HG03571 (cell line): Measurements from ENCODE around the gene SRCAP.
"Not testable (repeated sequence)": the region's sequence is repeated elsewhere in the genome, so short reads cannot be mapped to it uniquely, and the experiment has no call there.

Source experiments
- ATAC-seq: cut with Tn5 transposase; IDR thresholded peaks from one replicate; pipeline ENCODE4 v1.9.1; 2021; ENCODE audit not compliant: unreplicated experiment

SRCAP gene

GRCh38 chr16:30663820-30664219 lies 35.2 kb upstream of the SRCAP start:
- no peak for ATAC-seq

GRCh38 chr16:30664616-30665109 lies 34.3 kb upstream of the SRCAP start:
- no peak for ATAC-seq

DNA sequence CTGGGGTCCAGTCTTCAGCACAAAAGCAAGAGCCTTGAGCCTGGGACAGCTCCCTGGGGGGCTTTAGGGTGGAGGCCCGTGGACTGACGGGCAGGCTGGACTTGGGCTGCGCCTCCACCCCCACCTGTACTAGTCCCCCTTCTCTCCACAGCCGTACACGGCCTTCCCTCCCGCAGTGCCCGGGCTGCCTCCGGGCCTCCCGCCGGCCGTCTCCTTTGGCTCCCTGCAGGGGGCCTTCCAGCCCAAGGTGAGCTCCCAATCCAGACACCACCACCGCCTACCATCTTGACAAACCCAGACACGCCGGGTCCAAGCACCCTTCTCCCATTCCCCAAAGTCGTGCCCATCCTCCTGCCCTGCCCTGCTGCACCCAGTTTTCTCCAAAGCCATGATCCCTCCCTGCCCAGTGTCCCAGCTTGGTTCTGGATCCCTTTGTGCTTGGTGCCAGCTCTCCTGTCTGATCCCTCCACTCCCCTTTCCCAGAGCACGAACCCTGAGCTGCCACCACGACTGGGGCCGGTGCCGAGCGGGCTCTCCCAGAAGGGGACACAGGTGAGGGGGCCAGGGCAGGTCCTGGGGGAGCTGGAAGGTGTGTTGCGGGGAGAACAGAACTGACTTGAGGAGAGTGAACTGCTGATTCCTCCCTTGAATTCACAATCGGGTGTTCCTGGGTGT lies 33.7 kb upstream of the SRCAP start:
- ATAC-seq, result no peak

DNA sequence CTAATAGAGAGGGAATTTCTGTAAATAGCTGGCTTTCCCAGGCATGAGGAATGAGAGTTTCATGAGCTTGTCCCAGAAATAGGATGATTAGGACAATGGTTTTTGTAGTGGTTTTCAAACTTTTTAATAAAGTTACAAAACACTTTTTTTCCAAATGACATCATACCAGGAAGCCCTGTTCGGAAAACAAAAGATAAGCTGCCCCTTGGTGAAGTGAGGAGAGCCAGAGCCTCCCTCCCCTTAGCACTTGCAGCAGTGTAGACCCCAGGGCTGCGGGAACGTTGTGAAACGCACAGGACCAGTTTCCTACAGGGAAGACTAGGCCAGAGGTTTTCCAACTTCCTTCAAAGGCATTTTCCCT lies 33.2 kb upstream of the SRCAP start:
- no peak for ATAC-seq

DNA sequence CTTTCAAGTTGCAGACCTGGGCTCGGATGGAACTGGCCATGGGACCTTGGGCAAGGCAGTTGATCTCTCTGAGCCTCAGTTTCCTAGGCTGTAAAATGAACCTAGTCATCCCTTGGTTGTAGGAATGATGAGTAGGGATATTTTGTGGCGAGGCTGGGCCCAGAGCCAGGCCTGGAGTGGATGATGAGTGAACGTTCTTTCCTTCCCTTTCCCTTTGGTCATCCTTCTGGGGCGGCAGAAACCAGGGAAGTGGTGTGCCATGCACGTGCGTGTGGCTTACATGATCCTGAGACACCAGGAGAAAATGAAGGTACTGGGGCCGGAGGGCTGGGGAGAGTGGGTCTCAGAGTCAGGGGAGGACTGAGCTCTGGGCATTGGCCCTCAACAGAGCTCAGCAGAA lies 32.3 kb upstream of the SRCAP start:
- ATAC-seq, result no peak

GRCh38 chr16:30667361-30667905 lies 31.5 kb upstream of the SRCAP start:
- no peak for ATAC-seq

- no peak for ATAC-seq
Measured at GRCh38 chr16:30668393-30668792, 30.6 kb upstream of the SRCAP start.

- no peak for ATAC-seq
Measured at GRCh38 chr16:30669026-30669902, 29.7 kb upstream of the SRCAP start.

DNA sequence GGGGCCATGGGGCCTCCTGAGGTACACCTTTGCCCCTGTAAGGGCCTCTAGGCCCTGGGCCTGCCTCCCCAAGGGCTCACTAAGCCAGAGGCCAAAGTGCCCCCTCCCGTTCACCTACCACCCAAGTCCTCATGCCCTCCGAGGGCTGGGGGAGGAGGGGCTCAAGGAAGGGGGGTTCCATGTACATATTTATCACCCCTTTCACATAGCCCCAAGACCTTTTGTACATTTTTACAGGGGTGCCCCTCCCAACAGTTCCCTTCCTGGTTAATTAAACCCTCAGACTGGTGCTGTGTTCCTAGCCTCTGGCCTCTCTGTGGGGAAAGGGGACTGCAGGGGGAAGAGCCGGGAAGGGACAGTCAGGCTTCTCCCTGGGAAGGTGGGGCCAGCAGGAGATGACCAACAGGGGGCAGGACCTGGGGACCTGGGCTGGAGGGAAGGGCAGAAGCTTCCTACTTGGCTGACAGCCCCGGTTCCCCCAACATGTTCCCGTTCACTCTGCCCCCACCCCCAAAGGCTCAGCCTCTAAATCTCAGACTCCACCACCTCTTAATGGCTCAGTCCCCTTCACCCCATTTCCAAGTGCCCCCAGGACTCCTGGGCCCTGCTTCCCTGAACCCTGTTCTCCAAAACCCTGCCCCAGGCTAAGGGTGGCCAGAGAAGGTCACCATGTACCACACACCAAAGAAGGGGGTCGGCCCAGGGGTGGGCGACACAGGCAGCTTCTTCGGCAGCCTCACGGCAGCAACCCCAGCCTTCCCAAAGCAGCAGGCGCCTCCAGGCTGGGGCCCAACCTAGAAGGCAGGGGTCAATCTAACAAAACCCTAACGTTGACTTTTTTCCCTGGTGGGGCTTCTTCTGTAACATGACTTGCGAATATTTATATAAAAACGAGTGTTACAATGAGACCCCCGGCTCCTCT lies 28.8 kb upstream of the SRCAP start:
- no peak for ATAC-seq

DNA sequence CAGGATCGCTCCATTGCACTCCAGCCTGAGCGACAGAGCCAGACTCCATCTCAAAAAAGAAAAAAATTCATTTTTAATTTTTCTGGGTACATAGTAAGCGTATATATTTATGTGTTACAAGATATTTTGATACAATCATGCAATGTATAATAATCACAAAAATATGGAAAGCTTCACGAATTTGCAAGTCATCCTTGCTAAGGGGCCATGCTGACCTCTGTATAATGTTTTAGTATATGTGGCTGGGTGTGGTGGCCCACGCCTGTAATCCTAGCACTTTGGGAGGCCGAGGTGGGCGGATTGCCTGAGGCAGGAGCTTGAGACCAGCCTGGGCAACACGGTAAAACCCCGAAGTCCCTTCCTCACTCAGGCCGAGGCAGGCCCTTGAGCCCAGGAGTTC lies 23.8 kb upstream of the SRCAP start:
- no peak for ATAC-seq

DNA sequence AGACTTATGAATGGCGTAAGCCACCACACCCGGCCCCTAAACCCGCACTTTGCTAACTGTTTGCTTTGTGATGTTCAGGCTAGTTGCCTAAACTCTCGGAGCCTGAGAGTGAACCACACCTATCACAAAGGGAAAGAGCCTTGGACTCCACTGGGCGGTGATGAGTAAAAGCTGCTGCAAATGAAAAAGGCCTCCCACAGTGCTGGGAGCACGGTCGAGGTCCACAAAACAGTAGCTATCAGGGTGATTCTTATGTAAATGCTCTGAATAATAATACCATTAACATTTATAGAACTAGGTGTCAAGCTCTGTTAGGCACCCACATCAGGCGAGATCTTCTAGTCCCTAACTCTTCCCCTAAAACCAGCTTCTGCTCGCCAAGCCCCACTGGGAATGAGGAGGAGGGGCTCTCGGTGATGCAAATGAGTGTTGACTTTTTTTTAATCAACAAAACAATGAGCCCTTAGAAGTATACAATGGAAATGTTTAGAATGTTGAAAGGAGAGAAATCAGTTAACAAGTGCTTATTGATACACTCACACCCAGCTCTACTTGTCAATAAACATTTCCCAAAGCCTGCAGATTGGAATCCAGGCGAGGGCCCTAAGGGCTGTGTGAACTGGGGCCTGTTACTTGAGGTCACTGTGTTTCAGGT lies 20.9 kb upstream of the SRCAP start:
- no peak for ATAC-seq

- ATAC-seq, result no peak
Measured at GRCh38 chr16:30678586-30678970, 20.4 kb upstream of the SRCAP start.

DNA sequence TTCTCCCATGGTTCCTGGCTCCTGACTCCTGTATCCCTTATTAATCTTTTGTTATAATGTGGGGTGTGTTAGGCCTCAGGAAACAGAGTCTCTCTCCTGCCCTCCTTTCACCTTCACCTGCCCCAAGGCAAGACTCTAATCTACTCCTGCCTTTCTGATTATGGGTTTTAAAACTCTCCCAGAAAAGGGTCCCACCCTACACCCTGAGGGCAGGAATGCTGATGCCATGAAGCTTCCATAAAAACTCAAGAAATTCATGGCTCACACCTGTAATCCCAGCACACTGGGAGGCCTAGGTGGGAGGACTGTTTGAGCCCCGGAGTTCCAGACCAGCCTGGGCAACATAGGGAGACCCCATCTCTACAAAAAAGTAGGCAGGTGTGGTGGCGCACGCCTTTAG lies 18.6 kb upstream of the SRCAP start:
- ATAC-seq, result no peak

GRCh38 chr16:30688701-30689100 lies 10.3 kb upstream of the SRCAP start:
- ATAC-seq, result no peak

DNA sequence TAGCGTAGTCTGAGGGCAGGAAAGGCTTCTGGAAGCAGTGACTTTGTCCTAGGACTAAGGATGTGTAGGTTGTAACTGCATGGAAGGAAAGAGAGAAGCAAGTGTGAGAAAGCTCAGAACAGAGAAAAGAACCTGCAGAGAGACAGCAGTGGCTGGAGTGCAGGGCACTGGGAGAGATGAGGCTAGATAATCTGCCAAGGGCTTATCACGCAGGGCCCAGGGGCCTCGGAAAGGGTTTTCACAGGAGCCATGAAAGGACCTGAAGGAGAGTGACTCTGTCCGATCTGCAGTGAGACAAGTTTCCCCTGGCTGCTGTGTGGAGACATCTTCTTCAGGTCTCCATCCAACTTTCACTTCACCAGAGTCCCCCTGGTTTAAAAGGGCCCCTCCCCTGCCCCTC lies 7.1 kb upstream of the SRCAP start:
- ATAC-seq, result no peak

DNA sequence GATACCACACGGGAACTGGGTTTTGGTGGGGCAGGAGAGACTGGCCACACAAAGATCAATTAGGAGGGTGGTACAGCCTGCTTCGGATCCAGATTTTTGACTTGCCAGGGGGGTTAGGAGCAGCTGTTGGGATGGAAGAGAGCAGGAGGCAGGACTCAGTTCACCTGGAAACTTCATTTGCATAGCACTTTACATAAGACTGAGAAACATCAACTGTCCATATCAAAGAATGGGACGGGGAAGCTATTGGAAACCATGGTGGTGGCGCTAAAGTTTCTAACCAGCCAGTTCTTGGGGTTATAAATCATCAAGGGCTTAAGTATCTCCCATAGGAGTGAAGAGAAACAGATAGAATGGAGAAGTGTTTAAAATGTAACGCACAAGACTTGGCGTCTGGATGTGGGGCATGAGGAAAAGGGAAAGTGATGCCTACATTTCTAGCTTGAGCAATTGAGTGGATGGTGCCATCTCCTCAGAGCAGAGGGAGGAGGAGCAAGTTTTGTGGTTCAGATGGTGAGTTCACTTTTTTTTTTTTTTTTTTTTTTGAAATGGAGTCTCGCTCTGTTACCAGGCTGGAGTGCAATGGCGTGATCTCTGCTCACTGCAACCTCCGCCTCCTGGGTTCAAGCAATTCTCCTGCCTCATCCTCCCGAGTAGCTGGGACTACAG lies 6.4 kb upstream of the SRCAP start:
- no peak for ATAC-seq

DNA sequence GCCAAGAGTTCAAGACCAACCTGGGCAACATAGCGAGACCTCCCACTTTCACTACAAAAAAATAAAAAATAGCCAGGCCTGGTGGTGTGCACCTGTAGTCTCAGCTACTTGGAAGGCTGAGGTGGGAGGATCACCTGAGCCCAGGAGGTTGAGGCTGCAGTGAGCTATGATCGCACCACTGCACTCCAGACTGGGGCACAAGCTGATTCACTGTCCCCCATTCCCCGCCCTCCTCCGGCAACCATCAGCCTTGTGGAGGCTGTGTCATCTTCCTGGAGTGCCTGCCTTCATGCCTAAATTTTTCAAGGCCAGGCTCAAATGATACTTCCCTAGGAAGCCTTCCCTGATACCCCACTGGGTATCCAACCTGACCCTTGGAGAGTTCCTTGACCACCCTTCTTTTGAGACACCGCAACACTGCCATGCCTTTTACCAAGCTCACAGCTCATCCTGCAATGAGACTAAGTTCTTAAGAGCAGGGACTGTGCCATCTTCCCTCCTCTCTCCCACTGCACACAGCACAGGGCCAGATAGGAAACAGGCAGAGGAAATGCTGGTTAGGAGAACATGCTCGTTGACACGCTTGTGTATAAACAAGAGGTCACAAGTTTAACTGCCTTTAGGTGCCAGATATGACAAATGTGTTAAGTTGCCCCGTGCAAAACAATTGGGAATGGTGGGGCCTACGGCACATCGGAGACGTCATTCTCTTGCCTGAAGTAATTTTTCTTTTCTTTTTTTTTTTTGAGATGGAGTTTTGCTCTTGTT lies 3.9 kb upstream of the SRCAP start:
- ATAC-seq, result no peak

DNA sequence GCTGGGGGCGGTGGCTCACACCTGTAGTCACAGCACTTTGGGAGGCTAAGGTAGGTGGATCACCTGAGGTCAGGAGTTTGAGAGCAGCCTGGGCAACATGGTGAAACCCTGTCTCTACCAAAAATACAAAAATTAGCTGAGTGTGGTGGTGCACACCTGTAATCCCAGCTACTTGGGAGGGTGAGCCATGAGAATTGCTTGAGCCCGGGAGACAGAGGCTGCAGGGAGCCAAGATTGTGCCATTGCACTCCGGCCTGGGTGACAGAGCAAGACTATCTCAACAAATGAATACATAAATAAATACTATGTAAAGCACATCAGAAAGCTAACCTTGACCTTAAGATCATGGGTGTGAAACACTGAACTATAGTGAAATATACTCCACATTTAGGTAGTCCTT lies 2.3 kb upstream of the SRCAP start:
- ATAC-seq, result not testable (repeated sequence)
